GM11168 (cell line): Measurements from ENCODE around the gene ADISSP.

ENCODE experiments used
- in situ Hi-C: fragments of 300-500 bp; cut with MboI; formaldehyde crosslinking; loops from one replicate; pipeline ENCODE4 v1.12.0; 2022; ENCODE audit warnings: low sequenced_read_pairs; ENCODE audit not compliant: unreplicated experiment

The ADISSP gene

GRCh38 chr20:3740615-3741301 is 26.8 kb downstream of the ADISSP start:
- in situ Hi-C loops = no loop called here

GRCh38 chr20:3739926-3740451 is 27.6 kb downstream of the ADISSP start:
- in situ Hi-C loops = no loop called here

- in situ Hi-C loops = no loop called here
Observed at GRCh38 chr20:3739054-3739925, 28.3 kb downstream of the ADISSP start.

- in situ Hi-C loops = no loop called here
Observed at GRCh38 chr20:3738111-3739053, 29.2 kb downstream of the ADISSP start.

- in situ Hi-C loops = no loop called here
Observed at GRCh38 chr20:3735768-3736167, 31.8 kb downstream of the ADISSP start.

- in situ Hi-C loops = no loop called here
Observed at GRCh38 chr20:3734111-3734843, 33.3 kb downstream of the ADISSP start.

- in situ Hi-C loops = no loop called here
Observed at GRCh38 chr20:3733119-3733995, 34.2 kb downstream of the ADISSP start.

GRCh38 chr20:3732327-3733118 is 35.0 kb downstream of the ADISSP start, which contains the start of gene HSPA12B:
Gene HSPA12B, plus strand, starts transcription at chr20:3732685. Its CDS starts 5,990 bp downstream, at chr20:3738675.
- in situ Hi-C loops = no loop called here

- in situ Hi-C loops = no loop called here
Observed at GRCh38 chr20:3731944-3732326, 35.6 kb downstream of the ADISSP start.

GRCh38 chr20:3730803-3731672 is 36.5 kb downstream of the ADISSP start:
- in situ Hi-C loops = no loop called here

GRCh38 chr20:3729811-3730540 is 37.6 kb downstream of the ADISSP start:
- in situ Hi-C loops = no loop called here

- in situ Hi-C loops = no loop called here
Observed at GRCh38 chr20:3729378-3729777, 38.2 kb downstream of the ADISSP start.

GRCh38 chr20:3728876-3729275 is 38.7 kb downstream of the ADISSP start:
- in situ Hi-C loops = no loop called here

GRCh38 chr20:3728354-3728753 is 39.2 kb downstream of the ADISSP start:
- in situ Hi-C loops = no loop called here

GRCh38 chr20:3727401-3728021 is 40.0 kb downstream of the ADISSP start:
- in situ Hi-C loops = no loop called here

GRCh38 chr20:3724356-3724755 is 43.2 kb downstream of the ADISSP start:
- in situ Hi-C loops = no loop called here
